IMR-90 (cell line): Measurements from ENCODE around the gene PRKCA. TPM values are rescaled to one million over a fixed set of nuclear protein-coding genes. Genes with fewer than 3 reads are reported as not detected.

Experiments
- ATAC-seq: fragments of 200-7000 bp; cut with Tn5 transposase; 2 replicates; pipeline ENCODE4 v1.9.1; 2020; ENCODE audit warnings: low read depth, mild to moderate bottlenecking, moderate library complexity
- BruUV-seq: library from RNA; stranded (reverse); fragments of 400-500 nt; replicated peaks from 2 replicates; lab custom pipeline; 2021; lab: Mats Ljungman, UMichigan
- CTCF ChIA-PET: fragments of 300-600 bp; formaldehyde crosslinking; extraction: SDS; loops from one replicate; lab custom pipeline; 2021; ENCODE audit warnings: antibody characterized with exemption; lab: Yijun Ruan, JAX
- POLR2A ChIA-PET: fragments of 300-600 bp; sonication (Branson Sonifier 250); formaldehyde crosslinking; loops from one replicate; lab custom pipeline; 2022; ENCODE audit warnings: antibody characterized with exemption; ENCODE audit not compliant: unreplicated experiment; lab: Charles Lee
- DNase-seq: peaks from one replicate; pipeline ENCODE4 v3.0.0; 2013
- H2AFZ ChIP-seq: replicated peaks from 2 replicates; pipeline ENCODE3; 2013; ENCODE audit warnings: low read length, mild to moderate bottlenecking; ENCODE audit not compliant: poor library complexity
- H2AK5ac ChIP-seq: 2 replicates; pipeline ENCODE4 v1.6.1; 2013; ENCODE audit warnings: low read depth, low read length, inconsistent platforms
- H2AK9ac ChIP-seq: replicated peaks from 2 replicates; pipeline ENCODE3; 2013; ENCODE audit warnings: mild to moderate bottlenecking, low read depth, low read length, moderate library complexity; ENCODE audit not compliant: poor library complexity
- H2BK120ac ChIP-seq: 2 replicates; pipeline ENCODE4 v1.6.1; 2013; ENCODE audit warnings: low read depth, low read length, inconsistent platforms
- H2BK15ac ChIP-seq: 3 replicates; pipeline ENCODE4 v1.6.1; 2013; ENCODE audit warnings: low read depth, low read length, inconsistent platforms
- H2BK20ac ChIP-seq: 2 replicates; pipeline ENCODE4 v1.6.1; 2013; ENCODE audit warnings: low read depth, mild to moderate bottlenecking, inconsistent platforms, low read length, moderate library complexity
- H2BK5ac ChIP-seq: 2 replicates; pipeline ENCODE4 v1.6.1; 2013; ENCODE audit warnings: mild to moderate bottlenecking, low read depth, low read length, inconsistent platforms; ENCODE audit not compliant: poor library complexity, severe bottlenecking
- H3K14ac ChIP-seq: replicated peaks from 2 replicates; pipeline ENCODE4 v1.6.1; 2013; ENCODE audit warnings: low read depth, low read length, inconsistent platforms
- H3K18ac ChIP-seq: 2 replicates; pipeline ENCODE4 v1.6.1; 2013; ENCODE audit warnings: low read depth, low read length, control low read depth
- H3K23ac ChIP-seq: 2 replicates; pipeline ENCODE4 v1.6.1; 2013; ENCODE audit warnings: low read depth, low read length, inconsistent platforms
- H3K27ac ChIP-seq: 2 replicates; pipeline ENCODE4 v1.5.1; 2013; ENCODE audit warnings: mild to moderate bottlenecking, control low read depth, low read length; ENCODE audit not compliant: insufficient read depth
- H3K27me3 ChIP-seq: 2 replicates; pipeline ENCODE4 v1.6.1; 2013; ENCODE audit warnings: low read length; ENCODE audit not compliant: control insufficient read depth, insufficient read depth
- H3K36me3 ChIP-seq: 2 replicates; pipeline ENCODE4 v1.6.1; 2013; ENCODE audit warnings: low read length, mixed read lengths; ENCODE audit not compliant: control insufficient read depth, insufficient read depth
- H3K4ac ChIP-seq: 2 replicates; pipeline ENCODE4 v1.6.1; 2013; ENCODE audit warnings: low read depth, low read length, inconsistent platforms
- H3K4me1 ChIP-seq: 2 replicates; pipeline ENCODE4 v1.6.1; 2013; ENCODE audit warnings: low read length, mixed read lengths; ENCODE audit not compliant: control insufficient read depth, insufficient read depth
- H3K4me2 ChIP-seq: 2 replicates; pipeline ENCODE4 v1.6.1; 2013; ENCODE audit warnings: low read depth, mild to moderate bottlenecking, control low read depth, low read length, moderate library complexity
- H3K4me3 ChIP-seq: 2 replicates; pipeline ENCODE4 v1.5.1; 2013; ENCODE audit warnings: low read depth, mild to moderate bottlenecking, control low read depth, low read length, moderate library complexity; ENCODE audit not compliant: insufficient read depth
- H3K56ac ChIP-seq: 2 replicates; pipeline ENCODE4 v1.6.1; 2013; ENCODE audit warnings: low read length, inconsistent platforms; ENCODE audit not compliant: insufficient read depth; ENCODE audit errors: extremely low read depth
- H3K79me1 ChIP-seq, 2 experiments: 2 replicates each; pipeline ENCODE4 v1.6.1; 2013; ENCODE audit warnings: low read length in 2 of 2, inconsistent platforms in 1 of 2, low read depth in 1 of 2
- H3K9ac ChIP-seq: 2 replicates; pipeline ENCODE4 v1.6.1; 2013; ENCODE audit warnings: low read depth, low read length, control low read depth
- H3K9me1 ChIP-seq: 2 replicates; pipeline ENCODE4 v1.6.1; 2013; ENCODE audit warnings: low read length, inconsistent platforms; ENCODE audit not compliant: insufficient read depth
- H3K9me3 ChIP-seq: 2 replicates; pipeline ENCODE4 v1.6.1; 2013; ENCODE audit warnings: low read length; ENCODE audit not compliant: control insufficient read depth, insufficient read depth
- H4K20me1 ChIP-seq: 2 replicates; pipeline ENCODE4 v1.6.1; 2013; ENCODE audit warnings: low read length, inconsistent platforms; ENCODE audit not compliant: insufficient read depth
- H4K5ac ChIP-seq: 2 replicates; pipeline ENCODE4 v1.6.1; 2013; ENCODE audit warnings: mild to moderate bottlenecking, low read depth, low read length, control low read depth
- H4K8ac ChIP-seq, 2 experiments: 2 replicates each; pipeline ENCODE4 v1.6.1; 2013; ENCODE audit warnings: low read depth in 2 of 2, low read length in 2 of 2, control low read depth in 1 of 2, inconsistent platforms in 1 of 2
- H4K91ac ChIP-seq: 2 replicates; pipeline ENCODE4 v1.6.1; 2013; ENCODE audit warnings: low read depth, low read length, inconsistent platforms; ENCODE audit not compliant: insufficient read depth
- FOS ChIP-seq: fragments of 150-350 bp; IDR thresholded peaks from 2 replicates; pipeline ENCODE4 v1.6.1; 2016; ENCODE audit warnings: low read depth, low read length
- MAFK ChIP-seq: IDR thresholded peaks from 2 replicates; pipeline ENCODE4 v1.6.1; 2012; ENCODE audit warnings: low read depth, low read length, improper control_type of control experiment
- NFE2L2 ChIP-seq: fragments of 150-350 bp; IDR thresholded peaks from 2 replicates; pipeline ENCODE4 v1.6.1; 2016; ENCODE audit warnings: low read depth, mild to moderate bottlenecking, low read length
- POLR2A ChIP-seq: IDR thresholded peaks from 2 replicates; pipeline ENCODE4 v1.6.1; 2012; ENCODE audit warnings: mild to moderate bottlenecking, low read depth, low read length
- SMC3 ChIP-seq: fragments of 150-350 bp; IDR thresholded peaks from 2 replicates; pipeline ENCODE4 v1.6.1; 2016; ENCODE audit warnings: low read depth, mild to moderate bottlenecking, antibody characterized with exemption, low read length, moderate library complexity
- WGBS, 2 experiments: methylation state at CpG; one replicate each; pipeline versions ENCODE4 v1.1.5 to v1.1.7; 2013; ENCODE audit warnings: missing lambda C conversion rate in 2 of 2; ENCODE audit not compliant: insufficient read length in 1 of 2; ENCODE audit errors: extremely low coverage in 2 of 2; 5-methylcytosine and 5-hydroxymethylcytosine counted together
- dilution Hi-C: fragments of 300-500 bp; cut with HindIII; formaldehyde crosslinking; loops from one replicate; pipeline ENCODE4 v1.14.3; 2018; ENCODE audit warnings: low sequenced_read_pairs; ENCODE audit not compliant: unreplicated experiment
- in situ Hi-C: fragments of 300-500 bp; cut with MboI; formaldehyde crosslinking; loops from 3 replicates; pipeline ENCODE4 v1.14.3; 2019; ENCODE audit warnings: low sequenced_read_pairs, inconsistent platforms, mixed read lengths
- intact Hi-C: fragments of 100-400 bp; cut with micrococcal nuclease; formaldehyde crosslinking; loops from 2 replicates; pipeline ENCODE4 v1.10.0; 2022
- polyA plus RNA-seq, 3 experiments: library from polyadenylated mRNA; depleted of rRNA; stranded (reverse); fragments of >200 nt; gene quantifications; 2 replicates each; pipeline ENCODE4 v1.2.3, GENCODE V29; 2012; ENCODE audit warnings: low replicate concordance in 1 of 3
- total RNA-seq: library from RNA; depleted of rRNA; stranded (reverse); fragments of >200 nt; gene quantifications from 2 replicates; pipeline ENCODE4 v1.2.3, GENCODE V29; 2012

The PRKCA gene
- total and polyA plus RNA-seq, 2 of the 4 experiments (the other 2 are of a cell fraction) = 31.0 to 46.0 TPM

GRCh38 chr17:66507103-66507923 lies 204.9 kb downstream of the PRKCA start:
- peak overlapping the region; percentile 99 for H2BK20ac ChIP-seq
- intact Hi-C loops = loop anchor here (5.0 kb wide), 1 partner anchor 40 kb away; no protein-coding TSS in a partner anchor
- ChIA-PET POLR2A (interaction anchor here (0.6 kb wide), 1 partner anchor 1845 kb away, joined by 3 read pairs; no protein-coding TSS in a partner anchor), CTCF (interaction anchor here (1.0 to 1.1 kb wide), 2 partner anchors 12 to 26 kb away, joined by 4 to 5 read pairs; no protein-coding TSS in a partner anchor)
- H3K27me3 ChIP-seq = no peaks in the 10 kb centered on the region
- peak overlapping the region; percentile 44 to 85; a peak in 3 of 4 replicates for H4K8ac ChIP-seq
- H4K20me1 ChIP-seq = peaks cover 5% of the 10 kb centered on the region
- dilution Hi-C loops = no loop called here
- ATAC-seq (peak; percentile 59), DNase-seq (peak; percentile 75)
- H2BK15ac ChIP-seq = peak overlapping the region; percentile 93; the same call in 2 of the 3 replicates
- peaks cover 27% of the 10 kb centered on the region for H3K4me1 ChIP-seq
- peak overlapping the region; percentile 76 for H2AFZ ChIP-seq
- H3K9ac ChIP-seq = peak overlapping the region; percentile 45
- no peak overlapping the region for H2AK9ac ChIP-seq
- peak overlapping the region; percentile 97 for H3K27ac ChIP-seq
- H4K91ac ChIP-seq = peak overlapping the region; percentile 94
- WGBS, 2 experiments = 0% methylated on average over 1 of the region's 7 CpGs; no CpG with 5 or more reads in 1 of the 2 experiments
- BruUV-seq = no TSS peak
- peak overlapping the region; percentile 91; the same call in 1 of the 2 replicates for H3K56ac ChIP-seq
- H2BK120ac ChIP-seq = peak overlapping the region; percentile 99
- peaks cover 31 to 91% of the 10 kb centered on the region in 2 experiments for H3K79me1 ChIP-seq
- peak overlapping the region; percentile 89 for H4K5ac ChIP-seq
- peaks cover 22% of the 10 kb centered on the region for H3K9me1 ChIP-seq
- peak overlapping the region; percentile 90 for H2BK5ac ChIP-seq
- in situ Hi-C loops = no loop called here
- no peak for TF ChIP-seq POLR2A
- peak; percentile 94 for TF ChIP-seq MAFK
- TF ChIP-seq SMC3 = no peak
- TF ChIP-seq FOS = peak; percentile 69
- peak; percentile 98 for TF ChIP-seq NFE2L2
- H3K9me3 ChIP-seq = no peaks in the 10 kb centered on the region
- H3K23ac ChIP-seq = peak overlapping the region; percentile 98
- H3K36me3 ChIP-seq = no peaks in the 10 kb centered on the region
- H3K4ac ChIP-seq = peak overlapping the region; percentile 99
- peak overlapping the region; percentile 74 for H3K4me2 ChIP-seq
- H2AK5ac ChIP-seq = peak overlapping the region; percentile 92
- H3K14ac ChIP-seq = peak overlapping the region; percentile 99
- H3K4me3 ChIP-seq = no peak overlapping the region
- H3K18ac ChIP-seq = peak overlapping the region; percentile 98
